ENCODE measurements around the gene SH3BP5L.
A peak's percentile ranks its signal among the peaks of the same experiment; 100 is the strongest.

SH3BP5L gene

GRCh38 chr1:248851390-248851789 is 25.7 kb upstream of the SH3BP5L start:
- DNase-seq (ENCODE audit: low read depth in 2 of 2, low spot score in 1 of 2) = no peak

GRCh38 chr1:248850536-248851251 is 25.0 kb upstream of the SH3BP5L start:
- no peak for DNase-seq (ENCODE audit: low read depth in 2 of 2, low spot score in 1 of 2)

GRCh38 chr1:248850124-248850523 is 24.4 kb upstream of the SH3BP5L start:
- no peak for DNase-seq (ENCODE audit: low read depth in 2 of 2, low spot score in 1 of 2)

GRCh38 chr1:248849637-248850036 is 23.9 kb upstream of the SH3BP5L start:
- DNase-seq (ENCODE audit: low read depth in 2 of 2, low spot score in 1 of 2) = no peak

- no peak for DNase-seq (ENCODE audit: low read depth in 2 of 2, low spot score in 1 of 2)
Observed at GRCh38 chr1:248849152-248849551, 23.4 kb upstream of the SH3BP5L start.

GRCh38 chr1:248848602-248849001 is 22.9 kb upstream of the SH3BP5L start:
- no peak for DNase-seq (ENCODE audit: low read depth in 2 of 2, low spot score in 1 of 2)

GRCh38 chr1:248847956-248848561 is 22.3 kb upstream of the SH3BP5L start:
- no peak for DNase-seq (ENCODE audit: low read depth in 2 of 2, low spot score in 1 of 2)

GRCh38 chr1:248847181-248847955 is 21.7 kb upstream of the SH3BP5L start:
- DNase-seq (ENCODE audit: low read depth in 2 of 2, low spot score in 1 of 2) = no peak

GRCh38 chr1:248844526-248844925 is 18.8 kb upstream of the SH3BP5L start:
- DNase-seq (ENCODE audit: low read depth in 2 of 2, low spot score in 1 of 2) = no peak

GRCh38 chr1:248843687-248844086 is 18.0 kb upstream of the SH3BP5L start:
- DNase-seq (ENCODE audit: low read depth in 2 of 2, low spot score in 1 of 2) = no peak

- DNase-seq (ENCODE audit: low read depth in 2 of 2, low spot score in 1 of 2) = no peak
Observed at GRCh38 chr1:248842781-248843331, 17.1 kb upstream of the SH3BP5L start.

- no peak for DNase-seq (ENCODE audit: low read depth in 2 of 2, low spot score in 1 of 2)
Observed at GRCh38 chr1:248841702-248842395, 16.1 kb upstream of the SH3BP5L start.

- no peak for DNase-seq (ENCODE audit: low read depth in 2 of 2, low spot score in 1 of 2)
Observed at GRCh38 chr1:248840946-248841345, 15.2 kb upstream of the SH3BP5L start.

- DNase-seq (ENCODE audit: low read depth in 2 of 2, low spot score in 1 of 2) = no peak
Observed at GRCh38 chr1:248839168-248839555, 13.4 kb upstream of the SH3BP5L start.

- peak; percentile 69 to 72 for DNase-seq (ENCODE audit: low read depth in 2 of 2, low spot score in 1 of 2)
Observed at GRCh38 chr1:248838357-248839167, 12.8 kb upstream of the SH3BP5L start.

GRCh38 chr1:248837781-248838356 is 12.2 kb upstream of the SH3BP5L start, which contains the start of gene ZNF672:
TSS of gene ZNF672 (plus strand) at chr1:248838224. CDS start at chr1:248847275, 9,051 bp downstream.
- peak; percentile 83 to 87 for DNase-seq (ENCODE audit: low read depth in 2 of 2, low spot score in 1 of 2)

- DNase-seq (ENCODE audit: low read depth in 2 of 2, low spot score in 1 of 2) = no peak
Observed at GRCh38 chr1:248837045-248837780, 11.5 kb upstream of the SH3BP5L start.

- DNase-seq (ENCODE audit: low read depth in 2 of 2, low spot score in 1 of 2) = no peak
Observed at GRCh38 chr1:248834343-248834940, 8.7 kb upstream of the SH3BP5L start.

- DNase-seq (ENCODE audit: low read depth in 2 of 2, low spot score in 1 of 2) = no peak
Observed at GRCh38 chr1:248831842-248832241, 6.1 kb upstream of the SH3BP5L start.
